Liver (tissue), 9 donors: ENCODE data around the gene HOXB13. TPM values are rescaled to one million over a fixed set of nuclear protein-coding genes. Genes with fewer than 3 reads are reported as not detected.

Experiments used
- DNase-seq: peaks from one replicate; pipeline ENCODE4 v3.0.0-alpha.2; 2017; ENCODE audit warnings: low spot score
- H3K27ac ChIP-seq, 2 donors: one replicate each; pipeline ENCODE4 v1.7.0; 2013; ENCODE audit warnings: inconsistent platforms in 2 of 2, low read length in 2 of 2, control low read depth in 1 of 2, low read depth in 1 of 2, mild to moderate bottlenecking in 1 of 2
- H3K27me3 ChIP-seq, 4 donors: one replicate each; pipeline versions ENCODE4 v1.6.1 to v1.7.0; 2013; ENCODE audit warnings: low read length in 3 of 4, inconsistent platforms in 1 of 4, mild to moderate bottlenecking in 1 of 4, moderate library complexity in 1 of 4; ENCODE audit not compliant: control insufficient read depth in 4 of 4, insufficient read depth in 4 of 4
- H3K36me3 ChIP-seq, 4 donors: one replicate each; pipeline versions ENCODE4 v1.6.1 to v1.7.0; 2013; ENCODE audit warnings: low read length in 3 of 4, mild to moderate bottlenecking in 3 of 4, low read depth in 1 of 4, moderate library complexity in 1 of 4; ENCODE audit not compliant: control insufficient read depth in 4 of 4, insufficient read depth in 3 of 4
- H3K4me1 ChIP-seq, 4 donors: one replicate each; pipeline versions ENCODE4 v1.6.1 to v1.7.0; 2013; ENCODE audit warnings: low read length in 3 of 4, mild to moderate bottlenecking in 3 of 4, moderate library complexity in 1 of 4; ENCODE audit not compliant: control insufficient read depth in 4 of 4, insufficient read depth in 4 of 4
- H3K4me3 ChIP-seq, 3 donors: one replicate each; pipeline versions ENCODE4 v1.6.1 to v1.7.0; 2013; ENCODE audit warnings: low read length in 3 of 3, control low read depth in 1 of 3, low read depth in 1 of 3, mild to moderate bottlenecking in 1 of 3
- H3K9ac ChIP-seq, 2 donors: one replicate each; pipeline ENCODE4 v1.7.0; 2013; ENCODE audit warnings: low read length in 2 of 2, mild to moderate bottlenecking in 2 of 2, moderate library complexity in 2 of 2, control low read depth in 1 of 2, low read depth in 1 of 2
- H3K9me3 ChIP-seq, 4 donors: one replicate each; pipeline versions ENCODE4 v1.6.1 to v1.7.0; 2013; ENCODE audit warnings: low read length in 3 of 4; ENCODE audit not compliant: control insufficient read depth in 4 of 4
- ATF3 ChIP-seq: IDR thresholded peaks from 2 replicates; pipeline ENCODE4 v1.6.1; 2016; ENCODE audit warnings: antibody characterized with exemption
- CTCF ChIP-seq: fragments of 150-350 bp; IDR thresholded peaks from 2 replicates; pipeline ENCODE4 v1.5.1; 2017; ENCODE audit warnings: improper control_type of control experiment, low read depth, low read length; ENCODE audit not compliant: missing input control
- EGR1 ChIP-seq, 2 donors: IDR thresholded peaks; 2 replicates each; pipeline ENCODE4 v1.6.1; 2016 to 2018; ENCODE audit warnings: antibody characterized with exemption in 2 of 2, low read depth in 2 of 2
- FOXA1 ChIP-seq: IDR thresholded peaks from 2 replicates; pipeline ENCODE4 v1.6.1; 2016; ENCODE audit warnings: antibody characterized with exemption
- GABPA ChIP-seq, 2 donors: IDR thresholded peaks in 1 of 2; conservative IDR thresholded peaks in 1 of 2; 2 replicates each; pipeline ENCODE4 v1.6.1; 2016; ENCODE audit warnings: antibody characterized with exemption in 2 of 2, mild to moderate bottlenecking in 1 of 2, moderate library complexity in 1 of 2
- HNF4G ChIP-seq: IDR thresholded peaks from 2 replicates; pipeline ENCODE4 v1.6.1; 2016; ENCODE audit warnings: antibody characterized with exemption
- JUND ChIP-seq, 2 donors: IDR thresholded peaks; 2 replicates each; pipeline ENCODE4 v1.6.1; 2016; ENCODE audit warnings: antibody characterized with exemption in 2 of 2
- RAD21 ChIP-seq, 2 donors: IDR thresholded peaks; 2 replicates each; pipeline ENCODE4 v1.6.1; 2016; ENCODE audit warnings: antibody characterized with exemption in 2 of 2, mild to moderate bottlenecking in 2 of 2
- SP1 ChIP-seq: IDR thresholded peaks from 2 replicates; pipeline ENCODE4 v1.6.1; 2018; ENCODE audit warnings: antibody characterized with exemption, mild to moderate bottlenecking
- YY1 ChIP-seq: IDR thresholded peaks from 2 replicates; pipeline ENCODE4 v1.6.1; 2016; ENCODE audit warnings: antibody characterized with exemption, mild to moderate bottlenecking
- WGBS: extraction: QIAGEN DNeasy Blood & Tissue Kit; methylation state at CpG from one replicate; pipeline ENCODE4 v1.1.7; 2013; 5-methylcytosine and 5-hydroxymethylcytosine counted together
- polyA plus RNA-seq, 2 donors: library from polyadenylated mRNA; stranded (reverse) in 1 of 2; unstranded in 1 of 2; fragments of 200-250 nt in 1 of 2; fragments of >200 nt in 1 of 2; fragmentation: Nextera tagmentation in 1 of 2; extraction: Ambion mirVana in 1 of 2; gene quantifications; one replicate each; pipeline versions ENCODE4 v1.2.1 to v1.2.3, GENCODE V29; 2013 to 2015
- total RNA-seq, 2 donors: library from RNA; depleted of rRNA; stranded (reverse); fragments of >200 nt; gene quantifications; one replicate each; pipeline ENCODE4 v1.2.3, GENCODE V29; 2014
- TF ChIP-seq, protein P1 (sequence below): IDR thresholded peaks from 2 replicates; pipeline ENCODE4 v1.6.1; 2016; ENCODE audit warnings: antibody characterized with exemption
- TF ChIP-seq, protein P2 (sequence below): IDR thresholded peaks from 2 replicates; pipeline ENCODE4 v1.6.1; 2016; ENCODE audit warnings: antibody characterized with exemption, mild to moderate bottlenecking
- donor health status: healthy.
- donor health status: healthy.
- donor health status: healthy.
- donor health status: healthy.
- donor health status: healthy.

The HOXB13 gene
- total RNA-seq, result not detected
- not detected for polyA plus RNA-seq

DNA sequence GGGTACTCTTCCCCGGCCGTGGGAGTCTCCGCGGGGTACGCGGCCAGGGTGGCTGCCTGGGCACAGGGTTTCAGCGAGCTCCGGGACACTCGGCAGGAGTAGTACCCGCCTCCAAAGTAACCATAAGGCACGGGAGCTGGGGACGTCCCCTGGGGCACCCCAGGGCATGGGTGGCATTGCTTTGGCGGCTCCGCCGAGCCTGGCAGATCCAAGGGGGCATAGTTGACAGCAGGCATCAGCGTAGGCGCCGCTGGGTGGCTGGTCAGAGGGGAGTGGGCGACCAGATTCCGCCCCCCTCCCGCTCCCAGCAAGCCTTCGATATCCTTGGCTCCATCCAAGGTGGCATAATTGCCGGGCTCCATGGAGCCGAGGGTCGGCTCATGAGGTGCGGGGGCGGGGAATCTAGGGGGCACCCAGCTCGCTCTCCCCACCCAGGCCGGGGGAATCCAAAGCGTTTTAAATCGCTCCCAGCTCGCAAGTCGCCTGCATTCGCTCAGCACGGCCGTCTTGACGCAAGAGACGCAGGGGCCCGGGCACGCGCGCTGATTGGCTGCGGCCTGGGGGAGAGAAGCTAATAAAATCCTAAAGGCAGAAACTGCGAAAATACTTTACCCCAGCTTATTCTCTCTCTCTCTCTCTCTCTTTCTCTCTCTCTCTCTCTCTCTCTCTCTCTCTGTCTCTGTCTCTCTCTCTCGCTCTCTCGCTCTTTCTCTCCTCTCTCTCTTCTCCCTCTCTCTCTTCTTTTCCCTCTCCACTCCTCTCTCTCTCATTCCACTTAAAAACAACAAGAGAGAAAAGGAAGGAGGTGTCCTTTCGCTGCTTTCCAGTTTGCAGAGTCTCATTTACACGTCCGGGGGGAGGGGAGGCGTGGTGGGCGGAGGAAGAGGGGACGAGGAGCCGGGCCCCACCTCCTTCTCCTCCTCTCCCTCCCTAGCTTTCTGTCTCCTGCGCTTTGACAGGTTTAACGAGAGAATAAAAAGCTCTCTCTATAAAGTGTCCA is at the start of gene HOXB13:
TSS of gene HOXB13 (minus strand) at position 519 of the 1,000 bp plus-strand sequence. CDS start at position 362, 157 bp downstream.
- Histone ChIP-seq H3K27me3 (peaks cover 3 to 48% (median 26%) of the 10 kb centered on the region in 4 donors), H3K36me3 (peaks cover 0 to 2% (median 0%) of the 10 kb centered on the region in 4 donors), H3K9ac (no peak within 1 kb of the TSS), H3K27ac (no peak within 1 kb of the TSS), H3K4me1 (peaks cover 0 to 20% (median 7%) of the 10 kb centered on the region in 4 donors), H3K9me3 (no peaks in the 10 kb centered on the region), H3K4me3 (no peak within 1 kb of the TSS)
- TF ChIP-seq, protein P1, sequence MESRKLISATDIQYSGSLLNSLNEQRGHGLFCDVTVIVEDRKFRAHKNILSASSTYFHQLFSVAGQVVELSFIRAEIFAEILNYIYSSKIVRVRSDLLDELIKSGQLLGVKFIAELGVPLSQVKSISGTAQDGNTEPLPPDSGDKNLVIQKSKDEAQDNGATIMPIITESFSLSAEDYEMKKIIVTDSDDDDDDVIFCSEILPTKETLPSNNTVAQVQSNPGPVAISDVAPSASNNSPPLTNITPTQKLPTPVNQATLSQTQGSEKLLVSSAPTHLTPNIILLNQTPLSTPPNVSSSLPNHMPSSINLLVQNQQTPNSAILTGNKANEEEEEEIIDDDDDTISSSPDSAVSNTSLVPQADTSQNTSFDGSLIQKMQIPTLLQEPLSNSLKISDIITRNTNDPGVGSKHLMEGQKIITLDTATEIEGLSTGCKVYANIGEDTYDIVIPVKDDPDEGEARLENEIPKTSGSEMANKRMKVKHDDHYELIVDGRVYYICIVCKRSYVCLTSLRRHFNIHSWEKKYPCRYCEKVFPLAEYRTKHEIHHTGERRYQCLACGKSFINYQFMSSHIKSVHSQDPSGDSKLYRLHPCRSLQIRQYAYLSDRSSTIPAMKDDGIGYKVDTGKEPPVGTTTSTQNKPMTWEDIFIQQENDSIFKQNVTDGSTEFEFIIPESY, result no peak
- TF ChIP-seq, protein P2, sequence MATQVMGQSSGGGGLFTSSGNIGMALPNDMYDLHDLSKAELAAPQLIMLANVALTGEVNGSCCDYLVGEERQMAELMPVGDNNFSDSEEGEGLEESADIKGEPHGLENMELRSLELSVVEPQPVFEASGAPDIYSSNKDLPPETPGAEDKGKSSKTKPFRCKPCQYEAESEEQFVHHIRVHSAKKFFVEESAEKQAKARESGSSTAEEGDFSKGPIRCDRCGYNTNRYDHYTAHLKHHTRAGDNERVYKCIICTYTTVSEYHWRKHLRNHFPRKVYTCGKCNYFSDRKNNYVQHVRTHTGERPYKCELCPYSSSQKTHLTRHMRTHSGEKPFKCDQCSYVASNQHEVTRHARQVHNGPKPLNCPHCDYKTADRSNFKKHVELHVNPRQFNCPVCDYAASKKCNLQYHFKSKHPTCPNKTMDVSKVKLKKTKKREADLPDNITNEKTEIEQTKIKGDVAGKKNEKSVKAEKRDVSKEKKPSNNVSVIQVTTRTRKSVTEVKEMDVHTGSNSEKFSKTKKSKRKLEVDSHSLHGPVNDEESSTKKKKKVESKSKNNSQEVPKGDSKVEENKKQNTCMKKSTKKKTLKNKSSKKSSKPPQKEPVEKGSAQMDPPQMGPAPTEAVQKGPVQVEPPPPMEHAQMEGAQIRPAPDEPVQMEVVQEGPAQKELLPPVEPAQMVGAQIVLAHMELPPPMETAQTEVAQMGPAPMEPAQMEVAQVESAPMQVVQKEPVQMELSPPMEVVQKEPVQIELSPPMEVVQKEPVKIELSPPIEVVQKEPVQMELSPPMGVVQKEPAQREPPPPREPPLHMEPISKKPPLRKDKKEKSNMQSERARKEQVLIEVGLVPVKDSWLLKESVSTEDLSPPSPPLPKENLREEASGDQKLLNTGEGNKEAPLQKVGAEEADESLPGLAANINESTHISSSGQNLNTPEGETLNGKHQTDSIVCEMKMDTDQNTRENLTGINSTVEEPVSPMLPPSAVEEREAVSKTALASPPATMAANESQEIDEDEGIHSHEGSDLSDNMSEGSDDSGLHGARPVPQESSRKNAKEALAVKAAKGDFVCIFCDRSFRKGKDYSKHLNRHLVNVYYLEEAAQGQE, result no peak
- TF ChIP-seq EGR1 (IDR thresholded peaks at IDR 0.05; ENCODE audit: low read depth in 2 of 2), result no peak
- TF ChIP-seq SP1, result no peak
- no peak for TF ChIP-seq GABPA (IDR thresholded peaks at IDR 0.05 in 1 of 2, conservative IDR thresholded peaks at IDR 0.05 in 1 of 2)
- no peak for TF ChIP-seq HNF4G
- no peak for TF ChIP-seq ATF3
- TF ChIP-seq CTCF, result no peak
- no peak for TF ChIP-seq JUND (IDR thresholded peaks at IDR 0.05)
- no peak for TF ChIP-seq YY1
- DNase-seq, result no peak
- WGBS, result 4% methylated on average over 55 of the region's 55 CpGs

- H3K4me1 ChIP-seq, result no peaks in the 10 kb centered on the region
- H3K27ac ChIP-seq, result no peak overlapping the region
- no peak for DNase-seq
- no peaks in the 10 kb centered on the region for H3K36me3 ChIP-seq
- peaks cover 0 to 6% (median 0%) of the 10 kb centered on the region in 4 donors for H3K27me3 ChIP-seq
- peaks cover 0 to 1% (median 0%) of the 10 kb centered on the region in 4 donors for H3K9me3 ChIP-seq
- TF ChIP-seq ATF3 (no peak), SP1 (no peak), JUND (IDR thresholded peaks at IDR 0.05) (no peak), FOXA1 (no peak), EGR1 (IDR thresholded peaks at IDR 0.05; ENCODE audit: low read depth in 2 of 2) (no peak), YY1 (no peak), RAD21 (IDR thresholded peaks at IDR 0.05) (no peak)
- TF ChIP-seq, protein P1, result no peak
- TF ChIP-seq, protein P2, result no peak
- no peak overlapping the region for H3K4me3 ChIP-seq
- no peak overlapping the region for H3K9ac ChIP-seq
These were observed 48.1 kb upstream of the HOXB13 start for GRCh38 chr17:48776602-48777001.
